HG03175 (cell line): ENCODE measurements around the gene KRT14.
"Not testable (repeated sequence)": the region's sequence is repeated elsewhere in the genome, so short reads cannot be mapped to it uniquely, and the experiment has no call there.

Experiments used
- ATAC-seq: cut with Tn5 transposase; IDR thresholded peaks from one replicate; pipeline ENCODE4 v1.9.1; 2021; ENCODE audit warnings: mild to moderate bottlenecking, moderate library complexity; ENCODE audit not compliant: unreplicated experiment

Gene KRT14

DNA sequence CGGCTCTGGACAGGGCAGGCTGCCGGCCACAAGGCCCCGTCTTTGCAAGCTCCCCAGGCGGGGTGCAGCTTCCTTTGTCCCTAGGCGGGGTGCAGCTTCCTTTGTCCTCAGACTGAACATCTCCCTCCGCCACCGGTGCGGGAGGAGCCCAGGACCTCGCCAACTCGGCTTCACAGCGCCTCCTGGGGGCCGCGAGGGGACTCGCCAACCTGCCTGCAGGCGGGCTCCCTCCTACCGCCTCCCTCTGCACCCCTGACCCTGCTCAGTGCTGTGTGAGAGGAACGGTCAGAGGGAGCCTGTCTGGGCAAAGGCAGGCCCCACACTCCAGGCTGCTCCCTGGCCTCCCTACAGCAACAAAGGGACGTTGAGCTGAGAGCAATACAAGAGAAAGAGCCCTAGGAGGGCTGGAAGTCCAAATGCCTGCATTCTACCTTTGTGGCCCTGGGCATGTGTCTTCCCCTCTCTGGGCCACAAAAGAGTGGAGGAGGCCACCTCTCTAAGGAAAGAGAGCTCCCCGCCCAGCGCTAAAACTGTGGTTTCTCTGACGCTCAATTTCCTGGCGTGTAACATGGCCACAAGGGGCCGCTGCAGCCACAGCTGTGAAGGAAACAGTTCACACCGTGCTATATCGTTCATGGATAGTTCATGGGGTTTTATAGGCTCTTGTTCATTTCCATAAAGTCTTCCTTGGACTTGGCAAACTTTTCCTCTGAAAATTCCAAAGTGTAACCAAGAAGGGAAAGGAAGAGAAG lies 37.7 kb downstream of the KRT14 start:
- ATAC-seq: peak; percentile 63

DNA sequence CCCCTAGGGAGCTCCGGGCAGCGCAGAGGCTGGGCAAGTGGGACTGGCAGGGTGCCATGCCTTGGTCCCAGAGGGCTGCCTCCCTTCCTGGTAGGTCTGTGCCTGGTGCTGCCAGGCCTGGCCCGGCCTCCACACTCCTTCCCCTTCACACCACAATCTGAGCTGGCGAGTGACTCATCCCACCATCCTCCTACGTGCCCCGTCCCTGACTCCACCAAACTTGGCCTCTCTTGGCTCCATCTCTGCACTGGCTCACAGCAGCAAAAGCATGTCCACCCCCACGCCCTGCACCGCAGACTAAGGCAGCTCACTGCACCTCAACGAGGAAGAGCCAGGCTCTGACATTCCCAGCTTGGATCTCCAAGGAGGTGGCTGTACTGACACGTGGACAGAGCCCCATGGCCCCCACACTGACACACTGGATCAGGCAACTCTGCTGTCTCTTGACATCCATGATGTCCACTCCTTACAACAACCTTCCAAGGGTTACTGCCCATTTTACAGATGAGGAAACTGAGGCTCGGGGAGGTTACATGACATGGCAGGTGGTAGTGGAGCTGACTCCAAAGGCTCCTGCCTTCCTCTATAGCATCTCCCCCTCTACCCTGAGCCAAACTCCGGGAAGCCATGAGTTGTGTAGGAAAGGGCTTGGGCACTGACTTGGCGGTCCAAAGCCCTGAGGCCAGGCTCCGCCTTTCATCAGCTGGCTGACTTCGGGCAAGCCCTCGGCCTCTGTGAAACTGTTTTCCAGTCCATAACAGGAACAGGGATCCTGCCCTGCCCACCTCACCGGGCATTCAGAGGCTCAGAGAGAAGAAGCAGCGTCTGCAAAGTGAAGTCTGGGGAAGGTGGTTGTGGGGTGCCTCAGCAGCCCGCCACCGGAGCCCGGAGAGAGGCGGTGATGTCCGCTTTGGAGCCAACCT lies 38.5 kb downstream of the KRT14 start:
- no peak for ATAC-seq

DNA sequence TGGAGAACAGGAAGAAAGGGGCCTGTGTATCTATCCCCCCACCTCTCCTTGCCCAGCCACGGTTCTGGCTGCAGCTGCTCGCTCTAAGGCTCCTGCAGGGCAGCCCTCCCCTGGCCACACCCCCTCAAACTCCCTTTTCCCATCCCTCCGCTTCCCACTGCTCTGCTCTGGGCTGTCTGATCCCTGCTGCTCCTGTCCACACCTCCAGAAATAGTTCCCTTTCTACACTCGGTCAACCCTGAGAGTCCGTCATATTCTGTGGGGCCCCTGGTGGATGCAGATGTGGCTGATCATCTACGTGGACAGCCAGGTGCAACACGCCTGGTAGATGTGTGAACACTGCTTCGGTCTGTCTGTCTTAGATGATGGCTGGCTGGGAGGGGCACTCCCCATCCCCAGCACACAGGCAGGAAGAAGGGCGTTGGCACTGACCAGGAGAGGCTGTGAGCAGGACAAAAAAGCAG lies 39.3 kb downstream of the KRT14 start:
- ATAC-seq: no peak

DNA sequence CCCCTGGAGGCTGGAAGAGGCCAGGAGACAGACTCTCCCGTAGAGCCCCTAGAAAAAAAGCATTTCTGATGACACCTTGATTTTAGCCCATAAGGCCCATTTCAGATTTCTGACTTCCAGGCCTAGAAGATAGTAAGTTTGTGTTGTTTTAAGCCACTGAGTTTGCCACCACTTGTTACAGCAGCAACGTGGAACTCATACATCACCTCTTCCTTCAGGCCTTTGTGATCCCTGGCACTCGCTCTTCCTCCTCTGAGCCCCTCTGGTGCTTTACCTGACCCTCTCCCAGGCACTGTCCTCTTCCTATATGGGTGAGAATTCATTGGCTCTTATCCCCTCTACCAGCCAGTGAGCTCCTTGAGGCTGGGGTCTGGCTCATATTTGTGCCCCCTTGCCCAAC lies 39.9 kb downstream of the KRT14 start:
- no peak for ATAC-seq

DNA sequence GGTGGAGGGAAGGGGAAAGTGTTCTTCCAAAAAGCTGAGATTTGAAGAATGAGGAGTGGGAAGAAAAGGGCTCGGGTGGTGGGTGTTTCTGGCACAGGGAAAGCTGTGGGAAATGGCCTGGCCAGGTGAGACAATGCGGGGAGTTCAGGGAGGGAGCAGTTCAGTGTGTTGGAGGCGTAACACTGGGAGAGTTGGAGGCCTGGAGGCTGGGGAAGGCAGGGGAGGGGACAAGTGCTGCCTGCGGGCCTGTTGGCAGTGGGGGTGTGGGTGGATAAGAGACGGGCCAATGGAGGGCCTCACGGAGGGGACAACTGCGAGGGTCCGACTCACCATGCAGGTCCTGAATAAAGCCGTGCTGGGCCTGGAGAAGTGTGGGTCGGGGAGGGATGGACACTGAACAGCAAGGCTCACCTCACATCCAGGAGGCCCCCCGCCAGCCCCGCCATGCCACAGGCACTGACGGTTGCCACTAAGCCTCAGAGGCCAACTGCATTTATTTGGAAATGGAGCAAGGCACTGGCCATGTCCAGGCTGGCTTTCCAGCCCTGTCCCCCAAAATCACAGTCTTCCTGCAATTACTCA lies 40.8 kb downstream of the KRT14 start:
- no peak for ATAC-seq

DNA sequence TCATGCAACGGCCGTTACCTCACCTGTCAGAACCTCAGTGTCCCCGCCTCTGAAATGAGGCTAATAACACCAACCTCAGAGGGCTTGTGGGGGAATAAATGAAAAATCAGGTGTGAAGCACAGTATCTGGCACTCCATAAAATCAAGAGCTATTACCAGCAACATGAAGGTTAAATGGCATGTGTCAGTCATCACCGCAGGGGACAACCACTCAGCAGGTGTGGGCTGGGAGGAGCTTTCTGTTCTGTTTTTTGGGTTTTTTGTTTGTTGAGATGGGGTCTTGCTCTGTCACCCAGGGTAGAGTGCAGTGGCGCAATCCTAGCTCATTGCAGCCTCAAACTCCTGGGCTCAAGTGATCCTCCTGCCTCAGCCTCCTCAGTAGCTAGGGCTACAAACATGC lies 41.8 kb downstream of the KRT14 start:
- no peak for ATAC-seq

DNA sequence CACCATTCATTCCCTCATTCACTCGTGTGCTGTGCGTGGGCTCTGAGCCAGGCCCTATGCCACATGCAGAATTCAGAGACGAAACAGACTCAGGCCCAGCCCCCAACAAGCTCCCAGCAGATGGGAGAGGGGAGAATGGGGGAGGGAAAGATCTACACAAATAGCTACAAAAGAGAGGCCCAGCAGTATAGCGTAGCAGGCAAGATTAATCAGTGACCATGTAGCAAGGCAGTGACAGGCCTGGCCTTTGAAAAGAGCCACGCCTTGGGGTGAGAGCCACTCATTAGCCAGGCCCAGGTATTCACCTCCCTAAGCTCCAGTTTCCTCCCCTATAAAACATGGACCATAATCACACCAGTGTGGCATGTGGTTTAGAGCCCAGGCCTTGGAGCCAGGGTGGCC lies 42.2 kb downstream of the KRT14 start:
- no peak for ATAC-seq

DNA sequence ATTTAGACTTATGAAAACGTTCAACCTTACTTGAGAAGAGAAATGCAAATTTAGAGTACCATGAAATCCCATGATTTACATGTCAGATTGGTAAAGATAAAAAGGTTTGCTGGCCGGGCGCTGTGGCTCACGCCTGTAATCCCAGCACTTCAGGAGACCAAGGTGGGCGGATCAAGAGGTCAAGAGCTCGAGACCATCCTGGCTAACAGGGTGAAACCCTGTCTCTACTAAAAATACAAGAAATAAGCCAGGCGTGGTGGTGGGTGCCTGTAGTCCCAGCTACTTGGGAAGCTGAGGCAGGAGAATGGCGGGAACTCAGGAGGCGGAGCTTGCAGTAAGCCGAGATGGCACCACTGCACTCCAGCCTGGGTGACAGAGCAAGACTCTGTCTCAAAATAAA lies 43.9 kb downstream of the KRT14 start:
- not testable (repeated sequence) for ATAC-seq

DNA sequence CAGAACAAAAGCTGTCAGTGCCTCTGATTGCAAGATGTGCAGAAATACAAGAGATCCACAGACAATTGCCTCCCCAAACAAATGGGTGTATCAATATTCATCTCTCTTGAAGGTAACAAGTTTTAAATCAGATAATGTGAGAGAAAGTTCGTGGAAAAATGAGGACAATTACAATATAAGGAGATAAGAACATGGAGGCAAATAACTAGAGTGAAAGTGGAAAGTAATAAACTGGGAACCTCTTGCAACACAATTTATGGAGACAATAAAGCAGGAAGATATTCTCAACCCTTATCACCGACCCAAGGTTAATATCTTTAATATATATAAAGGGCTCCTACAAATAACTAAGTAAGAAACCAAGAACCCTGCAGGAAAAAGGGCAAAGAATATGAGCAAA lies 44.3 kb downstream of the KRT14 start:
- ATAC-seq: no peak

DNA sequence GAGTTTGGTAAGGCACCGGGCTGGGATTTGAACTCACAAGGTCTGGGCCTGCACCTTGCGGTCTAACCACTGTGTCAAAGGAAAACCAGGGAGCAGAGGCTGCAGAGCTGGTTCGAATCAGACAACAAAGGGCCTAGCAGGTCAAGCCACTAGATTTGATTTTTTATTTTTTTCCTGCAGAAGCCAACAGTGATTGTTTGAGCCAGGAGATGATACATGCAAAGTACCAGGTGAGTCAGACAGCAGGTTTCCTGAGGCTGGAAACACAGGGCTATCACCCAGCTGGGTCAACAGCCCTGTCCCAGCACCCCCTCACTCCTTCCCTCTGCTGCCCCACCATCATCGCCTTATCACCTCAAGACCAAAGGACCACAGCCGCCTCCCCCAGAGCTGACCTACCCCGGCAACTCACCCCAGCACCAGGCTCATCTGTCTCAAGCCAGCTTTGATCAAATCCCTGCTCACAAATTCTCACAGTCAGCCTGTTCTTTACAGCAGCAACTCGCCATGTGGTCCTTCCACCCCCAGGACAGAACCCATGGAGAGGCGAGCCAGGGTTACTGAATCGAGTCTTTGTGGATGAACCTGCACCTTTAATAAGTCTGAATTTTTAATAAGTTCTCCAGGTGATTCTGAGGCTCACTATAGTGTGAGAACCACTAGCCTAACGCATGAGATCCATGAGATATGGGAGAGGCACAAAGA lies 45.6 kb downstream of the KRT14 start:
- ATAC-seq: no peak

DNA sequence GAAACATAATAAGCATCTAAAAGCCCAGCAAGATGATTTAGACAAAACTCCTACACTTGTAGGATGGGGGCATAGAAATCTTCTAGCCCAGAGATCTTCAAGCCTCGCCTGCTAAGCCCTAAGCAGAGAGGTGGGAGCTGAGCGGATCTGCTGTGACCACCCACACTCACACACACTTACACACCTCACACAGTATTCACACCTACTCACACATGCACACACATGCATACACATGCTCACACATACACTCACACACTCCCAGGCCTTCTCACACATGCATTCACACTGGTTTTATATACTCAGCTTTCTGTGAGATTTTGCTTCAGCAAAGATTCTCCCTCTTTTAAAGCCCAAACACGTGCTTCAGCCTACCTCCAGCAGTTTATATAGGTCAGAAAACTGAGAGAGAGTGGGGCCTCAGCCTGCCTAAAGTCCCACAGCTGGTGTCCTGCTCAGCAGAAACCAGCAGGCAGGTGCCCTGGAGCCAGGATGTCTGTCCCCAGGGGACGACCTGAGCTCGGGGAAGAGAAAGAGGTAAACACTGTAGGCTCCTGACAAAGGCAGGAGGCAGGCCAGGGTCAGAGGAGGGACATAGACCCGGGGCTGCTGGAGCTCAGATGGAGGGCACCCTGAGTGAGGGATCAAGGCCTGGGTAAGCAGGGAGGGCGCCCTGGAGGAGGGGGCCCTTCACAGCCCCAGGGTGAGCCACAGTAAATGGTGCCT lies 46.6 kb downstream of the KRT14 start:
- no peak for ATAC-seq

DNA sequence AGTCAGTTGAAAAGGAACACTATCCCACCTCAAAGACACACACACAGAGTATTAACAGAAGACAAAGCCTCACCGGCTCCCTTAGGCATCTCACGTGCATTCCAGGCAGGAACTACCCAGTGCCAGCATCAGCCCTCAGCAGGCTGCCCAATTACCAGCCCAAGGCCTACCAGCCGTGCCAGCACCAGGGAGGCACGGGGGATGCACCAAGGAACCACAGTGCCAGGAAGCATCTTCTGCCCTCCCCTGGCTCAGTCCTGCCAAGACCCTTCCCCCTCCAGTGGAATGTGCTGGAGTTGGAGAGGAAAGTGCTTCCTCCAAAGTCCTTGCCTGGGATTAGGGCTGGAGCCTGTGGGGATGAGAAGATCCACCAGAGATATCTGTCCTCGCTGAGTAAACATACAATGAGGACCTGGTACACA lies 47.6 kb downstream of the KRT14 start:
- no peak for ATAC-seq

DNA sequence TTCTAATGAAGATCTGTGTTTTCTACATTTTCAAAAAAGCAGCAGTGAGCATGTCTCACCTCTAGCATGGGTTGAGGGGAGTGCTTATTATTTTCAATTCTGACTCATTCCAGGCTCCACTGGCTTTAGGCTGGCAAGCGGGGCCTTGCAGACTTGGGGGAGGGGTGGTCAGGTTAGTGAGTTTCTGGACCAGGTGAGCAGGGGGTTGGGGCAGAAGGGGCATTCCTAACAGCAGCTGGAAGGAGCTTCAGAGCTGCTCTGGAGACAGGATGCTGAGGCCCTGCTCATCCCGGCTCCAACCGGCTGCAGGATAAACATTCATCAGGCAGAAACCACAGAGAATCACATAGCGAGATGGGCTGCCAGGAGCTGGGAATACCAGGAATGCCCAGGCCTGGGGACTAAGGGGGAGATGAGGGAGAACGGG lies 48.1 kb downstream of the KRT14 start:
- ATAC-seq: no peak

DNA sequence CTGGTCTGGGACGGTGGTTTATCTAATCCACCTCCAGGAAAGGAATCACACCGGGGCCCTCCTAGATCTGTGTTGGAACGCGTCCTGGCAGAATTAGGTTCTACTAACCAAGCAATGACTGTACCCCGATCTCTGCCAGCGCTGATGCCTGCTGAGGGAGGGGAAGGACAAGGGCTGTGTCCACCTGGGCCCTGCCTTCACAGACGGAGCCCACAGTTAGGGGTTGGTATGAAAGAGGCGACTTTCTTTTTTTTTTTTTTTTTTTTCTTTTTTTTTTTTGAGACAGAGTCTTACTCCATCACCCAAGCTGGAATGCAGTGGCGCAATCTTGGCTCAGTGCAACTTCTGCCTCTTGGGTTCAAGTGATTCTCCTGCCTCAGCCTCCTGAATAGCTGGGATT lies 48.7 kb downstream of the KRT14 start:
- no peak for ATAC-seq

DNA sequence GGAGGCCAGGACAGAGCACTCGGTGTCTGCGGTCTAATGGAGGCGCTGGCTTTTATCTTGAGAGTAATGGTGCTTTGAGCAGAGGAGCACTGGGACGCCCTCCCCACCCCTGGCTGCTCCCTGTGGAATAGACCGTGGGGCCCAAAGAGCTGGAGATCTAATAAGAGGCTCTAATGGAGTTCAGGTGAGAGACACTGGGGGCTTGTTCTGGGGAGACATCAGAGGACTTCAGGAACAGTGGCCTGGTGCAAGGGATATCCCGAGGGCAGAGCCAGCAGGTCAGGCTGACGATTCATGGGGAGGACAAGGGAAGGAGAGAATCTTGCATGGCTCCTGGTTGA lies 49.1 kb downstream of the KRT14 start:
- ATAC-seq: no peak

DNA sequence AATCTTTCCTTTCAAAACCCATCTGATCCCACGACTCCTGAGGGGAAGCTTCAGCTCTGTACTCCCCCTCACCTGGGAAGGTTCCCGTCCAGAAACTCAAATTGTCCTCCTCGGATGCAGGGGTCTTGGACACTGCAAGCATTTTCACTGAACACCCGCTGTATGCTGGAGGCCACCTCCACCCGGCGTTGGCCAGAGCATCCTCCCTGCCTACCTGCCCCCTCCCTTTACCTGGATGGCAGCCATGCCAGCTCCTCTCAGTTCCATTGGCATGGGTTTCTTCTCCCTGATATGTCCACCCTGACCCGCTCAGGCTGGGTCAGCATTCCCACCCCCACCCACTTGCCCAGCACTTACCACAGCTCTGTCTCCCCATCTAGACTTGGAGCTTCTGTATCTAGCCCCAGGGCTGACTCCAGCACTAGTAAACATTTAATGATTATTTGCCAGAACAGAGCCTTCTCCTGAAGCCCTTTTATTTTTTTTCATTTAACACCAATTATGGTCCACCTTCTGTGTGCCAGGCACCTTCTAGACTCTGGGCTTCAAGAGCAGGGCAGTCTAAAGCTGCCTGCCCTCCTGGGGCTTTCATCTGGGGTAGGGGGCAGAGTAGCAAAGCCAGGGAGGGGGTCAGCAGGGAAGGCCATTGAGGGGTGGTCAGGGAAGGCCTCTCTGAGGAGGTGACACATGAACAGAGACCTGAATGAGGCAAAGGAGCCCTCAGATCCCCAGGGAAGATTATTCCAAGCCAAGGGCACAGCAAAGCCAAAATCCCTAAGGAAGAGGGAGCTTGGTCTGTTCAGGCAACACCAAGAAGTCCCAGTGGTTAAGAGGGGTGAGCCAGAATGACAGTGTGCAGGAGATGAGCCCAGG lies 49.7 kb downstream of the KRT14 start:
- ATAC-seq: no peak

DNA sequence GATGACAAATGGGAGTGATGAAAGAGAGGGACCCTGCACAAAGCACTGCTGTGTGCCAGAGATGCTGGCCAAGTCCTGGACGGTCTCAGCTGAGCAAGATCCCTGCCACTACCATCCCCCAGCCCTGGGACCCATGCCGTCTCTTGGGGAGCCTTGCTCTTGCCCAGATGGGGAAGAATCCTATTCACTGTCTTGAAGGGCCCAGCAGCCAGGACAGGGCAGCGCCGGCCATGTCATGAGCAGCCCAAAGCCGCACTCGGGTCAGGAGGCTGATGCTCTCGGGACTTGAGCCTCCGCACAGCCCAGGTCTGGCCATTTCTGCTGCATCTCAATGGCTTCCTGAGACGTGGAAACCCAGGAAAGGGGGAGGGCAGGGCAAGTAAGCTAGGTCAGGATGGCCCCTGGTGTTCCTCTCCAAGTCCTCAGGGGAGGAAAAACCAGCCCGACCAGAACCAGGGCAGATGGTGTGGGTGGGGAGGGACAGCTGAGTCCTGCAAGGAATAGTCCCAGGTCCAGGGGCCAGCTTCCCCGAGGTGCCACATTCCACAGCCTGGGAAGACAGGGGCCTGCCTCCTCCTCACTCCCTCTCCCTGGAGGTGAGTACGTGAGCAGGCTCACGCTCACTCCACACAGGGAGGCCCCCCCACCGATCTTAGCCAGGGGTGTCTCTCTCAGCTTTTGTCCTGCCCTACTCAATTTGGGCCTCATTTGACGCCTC lies 50.8 kb downstream of the KRT14 start:
- ATAC-seq: no peak

DNA sequence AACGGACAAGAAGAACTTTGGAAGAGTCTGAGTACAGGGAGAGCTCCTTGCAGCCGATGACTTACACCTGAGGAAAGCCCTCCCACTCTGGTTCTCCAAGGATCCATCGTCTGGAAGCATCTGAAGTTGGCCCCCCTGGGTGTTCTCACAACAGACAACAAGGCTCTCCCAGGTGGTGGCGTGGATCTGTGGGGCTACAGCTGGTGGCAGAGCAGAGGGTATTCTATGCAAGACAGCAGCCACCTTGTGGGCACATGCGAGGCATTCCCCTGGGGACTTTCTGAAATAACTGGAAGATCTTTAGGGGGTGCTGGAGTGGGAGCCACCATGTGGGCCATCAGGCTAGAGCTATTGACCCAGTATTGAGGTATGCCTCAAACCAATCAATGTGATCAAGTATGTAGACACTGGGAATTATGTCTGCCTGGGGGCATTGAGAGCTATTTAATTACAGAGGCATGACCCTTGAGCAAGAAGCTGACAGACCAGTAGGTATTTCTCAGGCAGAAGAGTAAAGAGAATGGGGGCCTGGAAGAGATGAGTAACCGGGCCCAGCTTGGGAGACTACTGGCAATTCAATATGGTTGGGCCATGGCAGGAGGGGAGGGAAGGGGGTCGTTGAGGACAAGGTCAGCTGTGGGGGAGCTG lies 51.7 kb downstream of the KRT14 start:
- ATAC-seq: no peak
